Measurements from ENCODE around the gene HMGN4. TPM values are rescaled to one million over a fixed set of nuclear protein-coding genes. Genes with fewer than 3 reads are reported as not detected.

Gene HMGN4
- total and polyA plus RNA-seq, 2 of the 8 experiments (the other 6 are each of a cell fraction or from before 2014, with no cell fraction given) = 23.4 to 66.4 TPM

- Histone ChIP-seq H2BK120ac (replicated peaks; ENCODE audit: low read depth, low read length) (no peak overlapping the region), H3K4me2 (ENCODE audit: insufficient read depth in 1 of 2, low read depth in 2 of 2, low read length in 2 of 2) (peak overlapping the region; percentile 80 to 86), H3K9me3 (ENCODE audit: insufficient read depth in 2 of 2, low read depth in 1 of 2, low read length in 1 of 2) (no peaks in the 10 kb centered on the region), H4K5ac (ENCODE audit: insufficient read length, low read depth, low read length) (no peak overlapping the region), H3K14ac (ENCODE audit: insufficient read length) (no peak overlapping the region), H4K20me1 (replicated peaks in 1 of 2; ENCODE audit: control insufficient read depth in 1 of 2, insufficient read depth in 2 of 2, low read length in 2 of 2) (no peaks in the 10 kb centered on the region), H2AFZ (ENCODE audit: low read length) (peak overlapping the region; percentile 89), H3K56ac (replicated peaks; ENCODE audit: insufficient read length, low read depth, low read length) (no peak overlapping the region), H3K9ac (replicated peaks in 1 of 4; ENCODE audit: extremely low read depth in 1 of 4, low read depth in 3 of 4, low read length in 3 of 4) (no peak overlapping the region), H3K27me3 (replicated peaks in 1 of 4; ENCODE audit: control insufficient read depth in 3 of 4, extremely low read depth in 1 of 4, insufficient read depth in 3 of 4, low read length in 3 of 4) (no peaks in the 10 kb centered on the region), H3K36me3 (ENCODE audit: control insufficient read depth in 2 of 4, insufficient read depth in 4 of 4, low read length in 3 of 4) (no peaks in the 10 kb centered on the region), H4K91ac (replicated peaks; ENCODE audit: insufficient read length, low read length) (no peak overlapping the region), H3K79me1 (ENCODE audit: low read depth, low read length) (no peaks in the 10 kb centered on the region), H3K79me2 (ENCODE audit: control insufficient read depth in 1 of 2, insufficient read depth in 2 of 2, low read length in 2 of 2) (no peaks in the 10 kb centered on the region), H4K8ac (ENCODE audit: extremely low read depth, insufficient read depth, low read length) (no peak overlapping the region), H2BK20ac (ENCODE audit: low read length) (no peak overlapping the region), H3K18ac (ENCODE audit: extremely low read depth, low read length) (no peak overlapping the region), H3K4ac (replicated peaks; ENCODE audit: insufficient read length, low read depth, low read length) (no peak overlapping the region), H2BK15ac (ENCODE audit: low read length) (no peak overlapping the region), H3K23me2 (ENCODE audit: low read depth, low read length) (peaks cover 17% of the 10 kb centered on the region), H3K27ac (ENCODE audit: low read depth, low read length) (no peak overlapping the region), H2BK12ac (ENCODE audit: low read depth, low read length) (no peak overlapping the region), H3K4me1 (replicated peaks in 1 of 4; ENCODE audit: control insufficient read depth in 3 of 4, insufficient read depth in 4 of 4, low read length in 3 of 4) (no peaks in the 10 kb centered on the region; a peak in 2 of 7 replicates), H3K23ac (ENCODE audit: insufficient read length) (no peak overlapping the region), H2AK5ac (ENCODE audit: low read depth, low read length) (no peak overlapping the region), H3K4me3 (ENCODE audit: extremely low read depth in 1 of 4, insufficient read depth in 2 of 4, low read depth in 3 of 4, low read length in 4 of 4) (peak overlapping the region; percentile 77 to 96 (median 80)), H2BK5ac (ENCODE audit: low read depth, low read length) (no peak overlapping the region)
- DNase-seq (ENCODE audit: low read depth in 1 of 2, low spot score in 2 of 2) = peak in 1 of 2 experiments; percentile 92
- FAIRE-seq = peak; percentile 66
- ChIA-PET POLR2A (ENCODE audit: partially characterized antibody) (interaction anchor here (0.7 to 5.0 kb wide), 7 partner anchors 11 to 590 kb away, joined by 3 to 25 read pairs (median 4); partner anchors contain the start of gene HMGN4), CTCF (ENCODE audit: partially characterized antibody) (interaction anchor here (0.7 to 1.4 kb wide), 8 partner anchors 15 to 368 kb away, joined by 3 to 4 read pairs (median 3); partner anchors contain the start of gene BTN1A1)
- WGBS, 2 experiments (ENCODE audit: extremely low coverage in 1 of 2, insufficient coverage in 1 of 2, insufficient read length in 1 of 2, insufficient replicate concordance in 2 of 2, low coverage in 1 of 2, low lambda C conversion rate in 2 of 2, missing lambda C conversion rate in 1 of 2) = 11% methylated on average over 16 of the region's 16 CpGs; no CpG with 5 or more reads in 1 of the 2 experiments
- TF ChIP-seq TCF12 (IDR thresholded peaks at IDR 0.05; ENCODE audit: low read depth, low read length) = 0 out of 2 replicates have a peak, but pooled peaks have one; percentile 60
- TF ChIP-seq RBBP5 (IDR thresholded peaks at IDR 0.05; ENCODE audit: borderline replicate concordance, low read depth, low read length) = no peak
- TF ChIP-seq MAFK (IDR thresholded peaks at IDR 0.05; ENCODE audit: low read depth, low read length) = peak; percentile 84; the same call in 1 of the 2 replicates
- no peak for TF ChIP-seq HDAC2 (IDR thresholded peaks at IDR 0.05; ENCODE audit: borderline replicate concordance in 1 of 2, low read depth in 2 of 2, low read length in 2 of 2)
- no peak for TF ChIP-seq SP1 (IDR thresholded peaks at IDR 0.05; ENCODE audit: low read depth, low read length)
- no peak for TF ChIP-seq SIX5 (IDR thresholded peaks at IDR 0.05; ENCODE audit: low read depth, low read length)
- peak; percentile 91 for TF ChIP-seq ATF2 (IDR thresholded peaks at IDR 0.05; ENCODE audit: low read length)
- TF ChIP-seq SIN3A (conservative IDR thresholded peaks at IDR 0.05 in 1 of 2, IDR thresholded peaks at IDR 0.05 in 1 of 2; ENCODE audit: low read depth in 1 of 2, low read length in 2 of 2) = 0 out of 4 replicates have a peak, but pooled peaks have one; percentile 36 to 48
- no peak for TF ChIP-seq HDAC6 (IDR thresholded peaks at IDR 0.05; ENCODE audit: low read depth, low read length)
Measured at GRCh38 chr6:26556263-26557070, 18.3 kb downstream of the HMGN4 start.
